Muscle of arm (tissue), 14 donors: Measurements from ENCODE around the gene OR51T1. TPM values are rescaled to one million over a fixed set of nuclear protein-coding genes. Genes with fewer than 3 reads are reported as not detected.
"Not testable (repeated sequence)": the region's sequence is repeated elsewhere in the genome, so short reads cannot be mapped to it uniquely, and the experiment has no call there.

Experiments used
- DNase-seq: peaks from one replicate; pipeline ENCODE4 v3.0.0-alpha.2; 2013
- long read RNA-seq, 11 donors: transcript quantifications; one replicate each; lab custom pipeline, GENCODE V29; 2026
- polyA plus RNA-seq, 12 donors: library from polyadenylated mRNA; unstranded; fragments of 120-200 nt; gene quantifications; one replicate each; pipeline ENCODE4 v1.2.1, GENCODE V29; 2013; ENCODE audit not compliant: insufficient read length in 12 of 12

OR51T1 gene, protein sequence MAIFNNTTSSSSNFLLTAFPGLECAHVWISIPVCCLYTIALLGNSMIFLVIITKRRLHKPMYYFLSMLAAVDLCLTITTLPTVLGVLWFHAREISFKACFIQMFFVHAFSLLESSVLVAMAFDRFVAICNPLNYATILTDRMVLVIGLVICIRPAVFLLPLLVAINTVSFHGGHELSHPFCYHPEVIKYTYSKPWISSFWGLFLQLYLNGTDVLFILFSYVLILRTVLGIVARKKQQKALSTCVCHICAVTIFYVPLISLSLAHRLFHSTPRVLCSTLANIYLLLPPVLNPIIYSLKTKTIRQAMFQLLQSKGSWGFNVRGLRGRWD
- polyA plus RNA-seq: not detected
- long read RNA-seq, donor 1: 0 reads
- long read RNA-seq, donor 2: 0 reads
- long read RNA-seq, donor 3: 0 reads
- long read RNA-seq, donor 4: 0 reads
- long read RNA-seq, donor 5: 0 reads
- long read RNA-seq, donor 6: 0 reads
- long read RNA-seq, donor 7: 0 reads
- long read RNA-seq, donor 8: 0 reads
- long read RNA-seq, donor 9: 0 reads
- long read RNA-seq, donor 10: 0 reads
- long read RNA-seq, donor 11: 0 reads

- DNase-seq: no peak
These were observed at the start of gene OR51T1 for GRCh38 chr11:4881860-4882500. Gene OR51T1 (plus strand): TSS chr11:4881900. CDS start chr11:4881900, 0 bp downstream.

DNA sequence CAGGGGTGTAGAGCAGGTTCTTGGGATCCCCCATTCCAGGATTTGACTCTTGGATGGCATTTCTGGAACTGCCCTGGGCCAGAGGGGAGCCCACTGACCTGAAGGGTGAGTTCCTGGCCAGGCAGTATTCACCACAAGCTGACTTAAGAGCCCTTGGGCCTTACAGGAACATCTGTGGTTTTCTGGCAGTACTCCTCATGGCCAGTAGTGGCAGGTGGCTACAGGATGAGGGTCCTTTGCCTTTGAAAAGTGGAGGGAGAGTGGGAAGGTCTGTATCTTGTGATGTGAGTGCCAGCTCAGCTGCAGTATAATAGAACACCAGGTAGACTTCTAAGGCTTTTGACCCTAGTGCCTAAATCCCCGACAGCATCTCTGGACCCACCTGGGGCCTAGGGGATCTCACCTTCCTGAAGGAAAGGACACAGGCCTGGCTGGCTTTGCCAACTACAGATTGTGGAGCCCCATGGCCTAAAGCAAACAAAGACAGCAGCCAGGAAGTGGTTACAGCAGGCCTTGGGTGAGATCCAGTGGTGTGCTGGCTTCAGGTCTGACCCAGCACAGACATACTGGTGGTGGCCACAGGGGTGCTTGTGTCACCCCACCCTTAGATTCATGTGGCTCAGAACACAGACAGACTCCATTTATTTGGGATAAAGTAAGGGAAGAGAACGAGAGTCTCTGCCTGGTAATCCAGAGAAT lies 41.7 kb upstream of the OR51T1 start:
- DNase-seq: no peak

DNA sequence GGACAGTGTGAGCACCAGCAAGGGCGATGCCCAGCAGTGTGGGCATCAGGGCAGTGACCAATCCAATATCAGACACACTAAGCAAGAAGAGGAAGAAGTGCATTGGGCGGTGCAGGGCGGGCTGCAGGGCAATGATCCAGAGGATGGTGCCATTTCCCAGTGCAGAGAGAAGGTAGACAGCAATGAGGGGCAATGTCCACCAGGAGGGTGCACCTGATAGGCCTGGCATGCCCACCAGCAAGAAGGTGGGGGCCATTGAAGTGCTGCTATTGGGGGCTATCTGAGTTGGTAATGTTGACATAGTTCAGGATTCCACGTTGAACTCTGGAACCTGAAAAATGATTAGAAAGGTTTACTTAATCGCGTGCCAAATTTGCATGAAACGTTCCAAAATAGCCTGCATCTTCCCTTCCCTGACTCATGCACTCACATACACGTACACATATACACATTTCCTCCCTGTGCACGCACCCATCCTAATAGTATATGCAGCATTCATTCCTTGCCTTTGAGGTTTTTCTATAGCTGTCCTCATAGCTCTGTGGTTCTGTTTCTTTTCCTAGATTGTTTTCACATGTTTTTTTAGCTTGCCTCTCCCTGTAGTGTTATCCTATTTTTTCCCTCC lies 32.7 kb upstream of the OR51T1 start, which contains the start of gene OR51S1:
TSS of gene OR51S1 (minus strand) at position 301 of the 625 bp plus-strand sequence. CDS start at position 301, 0 bp downstream.
- no peak for DNase-seq

- no peak for DNase-seq
These were observed 30.7 kb upstream of the OR51T1 start for GRCh38 chr11:4851033-4851432.

- not testable (repeated sequence) for DNase-seq
These were observed 27.4 kb upstream of the OR51T1 start for GRCh38 chr11:4854286-4854685.

GRCh38 chr11:4862447-4863236 lies 19.1 kb upstream of the OR51T1 start:
- no peak for DNase-seq

DNA sequence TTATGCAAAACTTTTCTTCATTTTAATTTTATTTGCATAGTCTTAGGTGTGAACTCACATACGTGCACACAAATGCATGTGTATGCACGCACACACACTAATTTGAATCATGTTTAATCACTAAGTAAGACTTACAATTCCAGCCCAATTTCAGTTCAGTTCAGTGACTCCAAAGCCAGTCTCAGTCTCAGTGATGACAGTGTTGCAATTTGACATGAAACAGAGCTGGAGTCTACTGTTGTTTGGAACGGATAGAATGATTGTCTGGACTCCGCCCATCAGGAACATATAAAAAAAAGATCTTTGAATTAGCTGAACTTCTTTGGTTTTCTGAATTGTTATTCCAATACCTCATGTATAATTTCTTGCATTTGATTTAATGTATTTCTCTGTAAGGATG lies 17.8 kb upstream of the OR51T1 start:
- DNase-seq: no peak

DNA sequence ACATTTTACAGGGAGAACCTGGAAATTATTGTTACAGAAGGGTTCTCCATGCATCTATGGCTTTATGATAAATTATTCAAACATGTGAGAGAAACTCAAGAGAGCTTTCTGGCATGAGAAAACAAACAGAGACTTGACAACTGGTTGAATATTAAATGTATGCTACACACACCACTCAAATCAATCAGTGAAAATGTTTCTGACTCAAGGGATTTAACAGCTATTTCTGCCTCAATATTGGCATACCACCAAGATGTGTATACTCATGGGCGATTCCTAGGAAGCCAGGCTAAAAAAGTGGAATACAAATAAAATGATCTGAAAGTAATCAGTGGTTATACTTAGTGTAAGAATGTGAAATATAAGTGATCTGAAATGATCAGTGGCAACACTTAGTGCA lies 15.8 kb upstream of the OR51T1 start:
- DNase-seq: no peak

GRCh38 chr11:4881188-4881587 lies 512 bp upstream of the OR51T1 start:
- no peak for DNase-seq

DNA sequence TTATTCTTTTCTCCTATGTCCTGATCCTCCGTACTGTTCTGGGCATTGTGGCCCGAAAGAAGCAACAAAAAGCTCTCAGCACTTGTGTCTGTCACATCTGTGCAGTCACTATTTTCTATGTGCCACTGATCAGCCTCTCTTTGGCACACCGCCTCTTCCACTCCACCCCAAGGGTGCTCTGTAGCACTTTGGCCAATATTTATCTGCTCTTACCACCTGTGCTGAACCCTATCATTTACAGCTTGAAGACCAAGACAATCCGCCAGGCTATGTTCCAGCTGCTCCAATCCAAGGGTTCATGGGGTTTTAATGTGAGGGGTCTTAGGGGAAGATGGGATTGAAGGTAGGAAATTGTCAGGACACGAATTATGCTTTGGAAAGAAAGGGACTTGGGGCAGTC lies 843 bp downstream of the OR51T1 start:
- no peak for DNase-seq

DNA sequence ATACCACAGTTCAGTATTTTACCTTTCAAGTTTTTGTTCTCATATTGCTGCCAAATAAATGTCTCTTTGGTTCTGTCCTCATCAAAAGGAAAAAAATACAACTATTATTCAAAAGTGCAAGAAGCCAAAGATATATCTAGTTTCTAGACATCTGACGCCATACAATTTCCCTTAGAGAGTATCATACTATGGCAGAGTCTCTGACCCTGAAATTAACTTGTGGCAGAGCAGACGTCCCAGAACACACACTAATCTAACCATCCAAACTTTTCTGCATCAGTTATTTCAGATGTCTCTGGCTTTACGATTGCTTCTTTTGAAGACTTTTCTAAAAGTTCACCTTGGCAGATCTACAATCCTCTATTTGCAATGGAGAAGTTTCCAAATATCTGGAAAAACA lies 2.7 kb downstream of the OR51T1 start:
- DNase-seq: peak; percentile 10

DNA sequence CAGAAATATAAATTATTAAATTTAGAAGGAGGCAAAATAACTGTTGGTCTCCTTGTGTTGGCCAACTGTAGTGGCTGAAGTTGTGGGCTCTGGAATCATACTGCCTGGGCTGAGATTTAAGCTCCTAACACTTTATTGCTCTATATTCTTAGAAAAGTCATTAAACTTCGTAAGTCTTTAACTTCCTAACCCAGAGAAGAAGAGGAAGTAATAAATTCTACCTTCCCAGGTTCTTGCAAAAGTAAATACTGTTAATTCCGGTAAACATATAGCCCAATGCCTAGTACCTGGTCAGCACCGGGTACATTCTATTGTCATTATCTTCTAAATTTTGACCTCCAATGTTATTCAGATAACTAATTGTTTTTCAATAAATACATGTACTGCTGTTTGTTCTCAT lies 4.5 kb downstream of the OR51T1 start:
- DNase-seq: no peak

DNA sequence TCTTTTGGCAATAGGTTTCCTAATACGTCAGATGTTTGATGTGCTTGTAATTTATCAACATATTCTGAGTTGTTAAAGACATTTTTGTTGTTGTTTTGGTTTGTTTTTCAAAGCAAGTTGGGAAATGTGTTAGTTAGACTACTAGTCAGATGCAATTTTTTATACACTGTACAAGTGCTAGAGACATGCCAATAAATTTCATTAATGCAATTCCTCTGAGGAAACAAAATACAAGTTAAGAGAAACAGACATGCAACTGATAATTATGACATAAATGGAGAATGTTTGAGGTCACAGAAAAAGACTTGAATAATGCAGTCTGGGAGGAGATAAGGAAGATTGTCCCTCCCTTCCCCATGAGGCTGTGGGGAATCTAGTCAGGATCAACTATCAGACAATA lies 5.9 kb downstream of the OR51T1 start:
- no peak for DNase-seq

GRCh38 chr11:4890279-4890678 lies 8.6 kb downstream of the OR51T1 start:
- DNase-seq: no peak

DNA sequence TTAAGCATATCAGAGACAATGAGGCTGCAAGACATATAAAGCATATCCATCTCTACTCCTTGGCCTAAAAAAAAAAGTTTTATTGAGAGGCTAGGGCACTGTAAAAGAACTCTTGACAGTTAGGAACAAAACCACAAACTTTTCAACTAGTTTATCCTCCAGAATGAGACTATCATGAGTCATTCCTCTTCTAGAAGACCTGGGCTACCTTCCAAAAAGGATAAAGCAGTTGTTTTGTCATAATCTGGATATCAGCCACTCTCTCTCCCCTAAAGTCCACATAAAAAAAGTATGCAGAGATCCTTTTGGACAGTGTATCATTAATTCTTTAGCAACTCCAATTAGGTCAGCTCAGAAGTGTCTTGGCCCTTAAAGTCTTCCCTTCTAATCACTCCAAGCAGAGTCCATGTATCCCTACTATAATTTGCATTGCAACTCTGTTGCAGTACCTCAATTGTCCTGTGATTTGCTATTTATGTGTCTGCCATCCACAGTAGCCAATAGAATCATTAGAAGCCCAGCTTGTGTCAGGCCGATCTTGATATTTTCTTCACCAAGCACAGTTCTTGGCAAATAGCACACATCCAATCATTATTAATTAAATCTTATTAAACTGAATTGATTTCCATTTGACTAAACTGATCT lies 10.4 kb downstream of the OR51T1 start:
- peak; percentile 7 for DNase-seq

GRCh38 chr11:4903484-4903883 lies 21.8 kb downstream of the OR51T1 start, which contains the start of gene OR51A7:
Gene OR51A7 (plus strand): TSS chr11:4903783. CDS start chr11:4907370, 3,587 bp downstream.
- no peak for DNase-seq

DNA sequence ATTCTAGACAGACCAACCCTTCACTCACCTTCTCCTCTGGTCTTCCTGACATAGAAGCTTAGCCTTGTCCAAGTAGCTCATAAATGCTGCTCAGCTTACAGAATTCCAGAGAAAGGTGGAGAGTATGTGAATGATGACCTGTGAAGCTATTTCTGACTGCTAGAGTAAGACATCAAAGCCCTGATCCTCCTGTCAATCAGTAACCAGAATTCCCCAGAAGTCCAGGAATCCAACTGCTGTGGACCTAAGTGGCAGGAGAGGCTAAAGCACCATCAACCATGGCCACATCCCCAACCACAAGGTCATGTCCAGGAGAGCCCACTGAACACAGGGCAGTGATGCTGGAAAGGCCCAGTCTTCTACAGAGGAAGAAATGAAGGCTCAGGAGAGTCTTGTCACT lies 34.9 kb downstream of the OR51T1 start:
- DNase-seq: no peak

GRCh38 chr11:4919250-4919649 lies 37.5 kb downstream of the OR51T1 start, which contains the start of gene OR51G2:
Gene OR51G2 (minus strand): TSS chr11:4919350. CDS start chr11:4915663, 3,687 bp downstream.
- no peak for DNase-seq

- no peak for DNase-seq
These were observed 40.1 kb downstream of the OR51T1 start for GRCh38 chr11:4921796-4922195.

- DNase-seq: no peak
These were observed 40.6 kb downstream of the OR51T1 start for GRCh38 chr11:4922304-4922703.
